ENCODE results near the gene TBC1D19. TPM values are rescaled to one million over a fixed set of nuclear protein-coding genes. Genes with fewer than 3 reads are reported as not detected.
"Not testable (repeated sequence)": the region's sequence is repeated elsewhere in the genome, so short reads cannot be mapped to it uniquely, and the experiment has no call there.

The TBC1D19 gene, protein sequence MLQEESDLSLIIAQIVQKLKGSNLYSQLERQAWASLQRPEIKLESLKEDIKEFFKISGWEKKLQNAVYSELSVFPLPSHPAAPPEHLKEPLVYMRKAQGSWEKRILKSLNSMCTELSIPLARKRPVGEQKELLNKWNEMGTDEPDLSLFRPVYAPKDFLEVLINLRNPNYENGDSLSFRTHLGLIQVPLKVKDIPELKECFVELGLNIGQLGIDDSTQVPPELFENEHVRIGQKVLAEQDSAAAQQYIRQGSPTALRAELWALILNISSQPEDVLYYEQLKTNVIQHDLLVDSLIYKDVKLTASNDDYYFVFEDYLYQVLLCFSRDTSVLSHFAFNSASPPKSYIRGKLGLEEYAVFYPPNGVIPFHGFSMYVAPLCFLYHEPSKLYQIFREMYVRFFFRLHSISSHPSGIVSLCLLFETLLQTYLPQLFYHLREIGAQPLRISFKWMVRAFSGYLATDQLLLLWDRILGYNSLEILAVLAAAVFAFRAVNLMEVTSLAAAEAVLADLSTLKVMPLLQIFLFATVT
- polyA plus RNA-seq (2011; rRNA removed) (25.9 and 37.0 TPM in 2 replicates), polyA minus RNA-seq (2011; rRNA and poly(A)+ RNA removed) (17.0 and 37.7 TPM in 2 replicates)

DNA sequence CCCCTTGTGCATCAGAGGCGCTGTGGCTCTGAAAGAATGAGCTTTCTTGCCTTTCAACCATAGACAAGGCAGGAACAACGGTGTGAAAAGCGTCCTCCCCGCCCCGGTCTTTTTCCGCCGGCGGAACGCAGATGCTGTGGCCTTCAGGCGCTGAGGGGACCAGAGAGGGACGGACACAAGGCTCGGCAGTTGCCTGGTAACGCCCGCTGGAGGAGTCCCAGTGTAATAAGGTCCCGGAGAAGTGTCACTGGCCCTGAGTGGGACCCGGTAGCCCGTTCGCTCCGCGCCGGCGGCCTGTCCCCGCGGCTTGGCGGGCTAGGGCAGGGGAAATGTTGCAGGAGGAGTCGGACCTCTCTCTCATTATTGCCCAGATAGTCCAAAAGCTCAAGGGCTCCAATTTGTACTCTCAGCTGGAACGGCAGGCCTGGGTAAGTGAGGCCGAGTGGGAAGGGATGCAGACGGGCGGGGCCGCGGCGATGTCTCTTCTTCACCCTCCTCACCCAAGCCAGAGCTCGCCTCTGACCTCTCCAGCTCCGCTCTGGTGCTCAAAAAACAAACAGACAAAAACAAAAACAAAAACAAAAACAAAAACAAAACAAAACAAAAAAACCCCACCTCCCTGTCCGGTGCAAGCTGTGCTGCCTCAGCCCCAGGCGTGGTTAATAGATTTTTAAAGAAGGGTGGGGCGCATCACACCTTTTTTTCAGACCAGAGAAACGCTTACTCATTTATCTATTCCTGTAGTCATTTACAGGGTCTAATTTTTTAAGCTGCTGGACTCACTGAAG, at the start of gene TBC1D19:
Gene TBC1D19 (plus strand): TSS at position 220 of the 788 bp plus-strand sequence. CDS start 110 bp downstream, at position 330.
- ChIA-PET POLR2A (interaction anchor here (0.6 to 1.5 kb wide), 3 partner anchors 13 to 122 kb away, joined by 3 to 4 read pairs (median 3); no protein-coding TSS in a partner anchor), CTCF (interaction anchor here (1.0 to 3.2 kb wide), 5 partner anchors 16 to 253 kb away, joined by 3 to 12 read pairs (median 4); no protein-coding TSS in a partner anchor)
- H3K27me3 ChIP-seq (ENCODE audit: control insufficient read depth, insufficient read depth, low read length) = no peaks in the 10 kb centered on the region
- DNase-seq (ENCODE audit: low read depth, low spot score) = peak; percentile 47
- peak within 1 kb of the TSS; percentile 85 for H3K4me3 ChIP-seq (ENCODE audit: low read depth, low read length)
- TF ChIP-seq, protein P1, sequence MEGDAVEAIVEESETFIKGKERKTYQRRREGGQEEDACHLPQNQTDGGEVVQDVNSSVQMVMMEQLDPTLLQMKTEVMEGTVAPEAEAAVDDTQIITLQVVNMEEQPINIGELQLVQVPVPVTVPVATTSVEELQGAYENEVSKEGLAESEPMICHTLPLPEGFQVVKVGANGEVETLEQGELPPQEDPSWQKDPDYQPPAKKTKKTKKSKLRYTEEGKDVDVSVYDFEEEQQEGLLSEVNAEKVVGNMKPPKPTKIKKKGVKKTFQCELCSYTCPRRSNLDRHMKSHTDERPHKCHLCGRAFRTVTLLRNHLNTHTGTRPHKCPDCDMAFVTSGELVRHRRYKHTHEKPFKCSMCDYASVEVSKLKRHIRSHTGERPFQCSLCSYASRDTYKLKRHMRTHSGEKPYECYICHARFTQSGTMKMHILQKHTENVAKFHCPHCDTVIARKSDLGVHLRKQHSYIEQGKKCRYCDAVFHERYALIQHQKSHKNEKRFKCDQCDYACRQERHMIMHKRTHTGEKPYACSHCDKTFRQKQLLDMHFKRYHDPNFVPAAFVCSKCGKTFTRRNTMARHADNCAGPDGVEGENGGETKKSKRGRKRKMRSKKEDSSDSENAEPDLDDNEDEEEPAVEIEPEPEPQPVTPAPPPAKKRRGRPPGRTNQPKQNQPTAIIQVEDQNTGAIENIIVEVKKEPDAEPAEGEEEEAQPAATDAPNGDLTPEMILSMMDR (IDR thresholded peaks at IDR 0.05; ENCODE audit: low read depth, low read length) = no peak
- peak within 1 kb of the TSS; percentile 53 for H3K27ac ChIP-seq (ENCODE audit: low read depth, low read length)
- peaks cover 6% of the 10 kb centered on the region; the same call in 1 of the 2 replicates for H3K9me3 ChIP-seq (ENCODE audit: control insufficient read depth, insufficient read depth, low read length)

DNA sequence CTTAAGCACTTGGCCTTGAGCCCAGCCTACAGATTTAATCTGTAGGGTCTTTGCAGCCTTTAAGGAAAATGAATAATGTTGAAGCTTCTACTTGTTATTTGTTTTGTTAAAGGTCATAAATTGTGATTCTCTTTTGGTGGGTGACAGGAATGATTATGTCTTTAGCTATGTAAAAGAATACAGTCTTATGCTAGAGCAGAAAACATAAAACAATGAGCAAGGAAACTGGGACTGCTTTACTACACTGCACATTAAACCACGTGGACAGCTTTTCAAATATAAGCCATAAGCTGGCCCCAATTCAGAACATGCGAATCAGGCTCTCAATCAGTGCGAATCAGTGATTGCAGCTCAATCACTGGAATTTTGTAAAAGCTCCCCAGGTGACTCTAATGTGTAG, 40.9 kb upstream of the TBC1D19 start:
- TF ChIP-seq, protein P1 (IDR thresholded peaks at IDR 0.05; ENCODE audit: low read depth, low read length) = no peak
- no peaks in the 10 kb centered on the region for H3K9me3 ChIP-seq (ENCODE audit: control insufficient read depth, insufficient read depth, low read length)
- DNase-seq (ENCODE audit: low read depth, low spot score) = no peak
- no peak overlapping the region for H3K4me3 ChIP-seq (ENCODE audit: low read depth, low read length)
- ChIA-PET CTCF (no interaction called here), POLR2A (interaction anchor here (0.6 kb wide), 1 partner anchor 111 kb away, joined by 4 read pairs; no protein-coding TSS in a partner anchor)
- no peaks in the 10 kb centered on the region for H3K27me3 ChIP-seq (ENCODE audit: control insufficient read depth, insufficient read depth, low read length)
- no peak overlapping the region for H3K27ac ChIP-seq (ENCODE audit: low read depth, low read length)

DNA sequence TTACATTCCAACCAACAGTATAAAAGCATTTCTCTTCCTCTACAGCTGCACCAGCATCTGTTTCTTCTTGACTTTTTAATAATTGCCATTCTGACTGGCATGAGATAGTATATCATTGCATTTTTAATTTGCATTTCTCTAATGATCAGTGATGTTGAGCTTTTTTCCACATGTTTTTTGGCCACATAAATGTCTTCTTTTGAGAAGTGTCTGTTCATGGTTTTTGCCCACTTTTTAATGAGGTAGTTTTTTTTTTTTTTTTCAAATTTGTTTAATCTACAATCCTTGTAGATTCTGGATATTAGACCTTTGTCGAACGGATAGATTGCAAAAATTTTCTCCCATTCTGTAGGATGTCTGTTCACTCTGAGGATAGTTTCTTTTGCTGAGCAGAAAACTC, 39.5 kb upstream of the TBC1D19 start:
- no peak for DNase-seq (ENCODE audit: low read depth, low spot score)
- TF ChIP-seq, protein P1 (IDR thresholded peaks at IDR 0.05; ENCODE audit: low read depth, low read length) = no peak
- H3K27me3 ChIP-seq (ENCODE audit: control insufficient read depth, insufficient read depth, low read length) = no peaks in the 10 kb centered on the region
- ChIA-PET CTCF (no interaction called here), POLR2A (no interaction called here)
- no peak overlapping the region for H3K4me3 ChIP-seq (ENCODE audit: low read depth, low read length)
- no peak overlapping the region for H3K27ac ChIP-seq (ENCODE audit: low read depth, low read length)
- no peaks in the 10 kb centered on the region for H3K9me3 ChIP-seq (ENCODE audit: control insufficient read depth, insufficient read depth, low read length)

DNA sequence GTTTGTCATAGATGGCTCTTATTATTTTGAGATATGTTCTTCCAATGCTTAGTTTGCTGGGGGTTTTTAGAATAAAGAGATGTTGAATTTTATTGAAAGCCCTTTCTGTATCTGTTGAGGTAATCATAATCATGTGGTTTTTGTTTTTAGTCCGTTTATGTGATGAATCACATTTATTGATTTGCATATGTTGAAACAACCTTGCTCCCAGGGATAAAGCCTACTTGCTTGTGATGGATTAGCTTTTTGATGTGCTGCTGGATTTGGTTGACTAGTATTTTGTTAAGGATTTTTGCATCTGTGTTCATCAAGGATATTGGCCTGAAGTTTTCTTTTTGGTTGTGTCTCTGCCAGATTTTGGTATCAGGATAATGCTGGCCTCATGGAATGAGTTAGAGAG, 35.5 kb upstream of the TBC1D19 start:
- H3K9me3 ChIP-seq (ENCODE audit: control insufficient read depth, insufficient read depth, low read length); CTCF ChIA-PET; DNase-seq (ENCODE audit: low read depth, low spot score): not testable (repeated sequence)

DNA sequence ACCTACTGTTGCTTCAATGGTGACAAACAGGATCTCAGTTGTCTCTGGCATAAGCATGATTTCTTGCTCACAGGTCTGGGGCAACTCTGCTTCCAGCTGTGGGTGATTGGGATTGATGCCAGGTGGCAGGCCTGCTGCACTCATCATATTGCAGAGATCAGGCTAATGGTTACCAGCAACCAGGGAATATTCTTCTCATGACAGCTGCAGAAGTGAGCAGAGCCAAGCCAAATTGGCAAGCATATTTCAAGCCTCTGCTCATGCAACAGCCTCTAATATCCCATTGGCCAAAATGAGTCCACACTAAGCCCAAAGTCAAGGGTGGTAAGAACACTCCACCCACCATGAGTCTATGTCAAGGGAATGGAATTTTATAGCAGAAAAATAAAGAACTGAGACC, 26.7 kb upstream of the TBC1D19 start:
- peak; percentile 93 for DNase-seq (ENCODE audit: low read depth, low spot score)
- H3K27ac ChIP-seq (ENCODE audit: low read depth, low read length) = no peak overlapping the region
- H3K4me3 ChIP-seq (ENCODE audit: low read depth, low read length) = no peak overlapping the region
- ChIA-PET CTCF (no interaction called here), POLR2A (no interaction called here)
- H3K27me3 ChIP-seq (ENCODE audit: control insufficient read depth, insufficient read depth, low read length) = no peaks in the 10 kb centered on the region
- TF ChIP-seq, protein P1 (IDR thresholded peaks at IDR 0.05; ENCODE audit: low read depth, low read length) = no peak
- H3K9me3 ChIP-seq (ENCODE audit: control insufficient read depth, insufficient read depth, low read length) = peaks cover 6% of the 10 kb centered on the region; the same call in 1 of the 2 replicates

More for the DNA sequence above, 35.5 kb upstream of the TBC1D19 start:
- POLR2A ChIA-PET; H3K27me3 ChIP-seq (ENCODE audit: control insufficient read depth, insufficient read depth, low read length); H3K4me3 ChIP-seq (ENCODE audit: low read depth, low read length); H3K27ac ChIP-seq (ENCODE audit: low read depth, low read length): not testable (repeated sequence)
